Endothelial cell of umbilical vein (primary cell): ENCODE data around the gene C1QTNF7.

ENCODE experiments used
- CTCF ChIP-seq, 2 donors: IDR thresholded peaks; 1 replicate in 1 of 2; 2 replicates in 1 of 2; pipeline ENCODE4 v1.5.1; 2011; ENCODE audit warnings: low read length in 2 of 2, mild to moderate bottlenecking in 2 of 2, moderate library complexity in 2 of 2, control low read depth in 1 of 2, inconsistent platforms in 1 of 2, low read depth in 1 of 2; ENCODE audit not compliant: insufficient read depth in 1 of 2; ENCODE audit errors: extremely low read depth in 1 of 2
- EZH2 ChIP-seq: IDR thresholded peaks from 2 replicates; pipeline ENCODE4 v1.6.1; 2012; ENCODE audit warnings: borderline replicate concordance, low read depth, mild to moderate bottlenecking, moderate library complexity, low read length, inconsistent platforms; ENCODE audit not compliant: severe bottlenecking
- FOS ChIP-seq: IDR thresholded peaks from 2 replicates; pipeline ENCODE4 v1.6.1; 2011; ENCODE audit warnings: mild to moderate bottlenecking, low read length, moderate library complexity, borderline replicate concordance; ENCODE audit not compliant: insufficient read depth
- MYC ChIP-seq: IDR thresholded peaks from one replicate; pipeline ENCODE4 v1.6.1; 2011; ENCODE audit warnings: mild to moderate bottlenecking, low read depth, low read length
- POLR2A ChIP-seq: IDR thresholded peaks from 2 replicates; pipeline ENCODE4 v1.6.1; 2012; ENCODE audit warnings: low read depth, mild to moderate bottlenecking, control low read depth, low read length
- POLR2AphosphoS5 ChIP-seq: IDR thresholded peaks from 2 replicates; pipeline ENCODE4 v1.6.1; 2012; ENCODE audit warnings: low read depth, mild to moderate bottlenecking, control low read depth, low read length, moderate library complexity; ENCODE audit not compliant: insufficient read depth
- TF ChIP-seq, protein P1 (sequence below): IDR thresholded peaks from 2 replicates; pipeline ENCODE4 v1.6.1; 2011; ENCODE audit not compliant: insufficient read depth, insufficient read length

DNA sequence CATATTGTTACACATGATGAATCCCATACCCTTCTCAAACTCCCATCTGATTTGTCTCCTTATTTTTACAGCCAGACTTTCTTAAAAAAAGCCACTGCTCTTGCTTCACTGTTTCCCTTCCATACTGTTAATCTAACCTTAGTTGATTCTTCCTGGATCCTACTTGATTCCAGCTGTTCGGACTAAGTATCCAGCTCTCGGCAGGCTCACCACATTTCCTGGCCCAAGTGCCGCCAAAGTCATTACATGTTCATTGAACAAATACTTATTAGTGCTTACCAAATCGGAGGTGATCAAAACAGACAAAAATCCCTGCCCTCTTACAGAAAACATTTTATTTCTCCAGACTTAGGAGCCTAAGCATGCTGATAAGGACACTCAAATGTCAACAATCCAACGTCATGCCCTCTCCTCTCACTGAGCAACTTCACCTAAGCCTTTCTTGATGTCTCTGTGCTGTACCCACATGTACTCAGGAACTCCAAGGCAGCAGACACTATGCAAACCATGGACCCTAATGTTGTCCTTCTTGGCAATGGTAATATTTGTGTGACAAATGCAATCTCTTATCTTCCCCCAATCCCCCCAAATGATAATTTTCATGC is 45.1 kb upstream of the C1QTNF7 start:
- no peak for TF ChIP-seq EZH2
- no peak for TF ChIP-seq CTCF (IDR thresholded peaks at IDR 0.05; ENCODE audit: extremely low read depth in 1 of 2, insufficient read depth in 1 of 2, low read depth in 1 of 2, low read length in 2 of 2)
- TF ChIP-seq, protein P1, sequence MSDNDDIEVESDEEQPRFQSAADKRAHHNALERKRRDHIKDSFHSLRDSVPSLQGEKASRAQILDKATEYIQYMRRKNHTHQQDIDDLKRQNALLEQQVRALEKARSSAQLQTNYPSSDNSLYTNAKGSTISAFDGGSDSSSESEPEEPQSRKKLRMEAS: no peak
- no peak for TF ChIP-seq POLR2A
- TF ChIP-seq POLR2AphosphoS5: no peak
- TF ChIP-seq MYC: no peak
- no peak for TF ChIP-seq FOS
